Caco-2 (cell line): ENCODE measurements around the gene AHSA1. TPM values are rescaled to one million over a fixed set of nuclear protein-coding genes. Genes with fewer than 3 reads are reported as not detected.

Experiments
- BruUV-seq: library from RNA; stranded (reverse); fragments of 400-500 nt; replicated peaks from 2 replicates; lab custom pipeline; 2021; lab: Mats Ljungman, UMichigan
- CTCF ChIA-PET: fragments of 300-600 bp; sonication (Branson Sonifier 250); formaldehyde crosslinking; loops from one replicate; lab custom pipeline; 2022; ENCODE audit warnings: antibody characterized with exemption; lab: Charles Lee
- POLR2A ChIA-PET: fragments of 300-600 bp; sonication (Branson Sonifier 250); formaldehyde crosslinking; loops from one replicate; lab custom pipeline; 2022; ENCODE audit warnings: antibody characterized with exemption; lab: Charles Lee
- DNase-seq, 2 experiments: peaks; one replicate each; pipeline versions ENCODE4 v3.0.0 to v3.0.0-alpha.2; 2020 to 2022
- H3K27me3 ChIP-seq: replicated peaks from 2 replicates; pipeline ENCODE4 v1.6.0; 2011; ENCODE audit warnings: low read length; ENCODE audit not compliant: control insufficient read depth, insufficient read depth
- H3K36me3 ChIP-seq: 2 replicates; pipeline ENCODE4 v1.5.1; 2011; ENCODE audit warnings: low read length; ENCODE audit not compliant: control insufficient read depth, insufficient read depth
- H3K4me1 ChIP-seq: fragments of 250-450 bp; sonication (Bioruptor Pico); 2 replicates; pipeline ENCODE4 v1.5.1; 2020; ENCODE audit warnings: mild to moderate bottlenecking
- H3K4me3 ChIP-seq: 2 replicates; pipeline ENCODE4 v1.5.1; 2011; ENCODE audit warnings: low read depth, mild to moderate bottlenecking, control low read depth, low read length
- H3K9me3 ChIP-seq: fragments of 250-450 bp; sonication (Bioruptor Pico); 2 replicates; pipeline ENCODE4 v1.5.1; 2020; ENCODE audit warnings: mild to moderate bottlenecking, moderate library complexity
- H3K27ac Mint-ChIP-seq: one replicate; pipeline ENCODE4 v1.8.0; 2022; ENCODE audit warnings: mixed read lengths; ENCODE audit not compliant: unreplicated experiment
- H3K27me3 Mint-ChIP-seq: one replicate; pipeline ENCODE4 v1.8.0; 2022; ENCODE audit warnings: mixed read lengths; ENCODE audit not compliant: insufficient read depth, unreplicated experiment
- H3K36me3 Mint-ChIP-seq: one replicate; pipeline ENCODE4 v1.8.0; 2022; ENCODE audit warnings: mild to moderate bottlenecking, mixed read lengths; ENCODE audit not compliant: insufficient read depth, unreplicated experiment
- H3K4me1 Mint-ChIP-seq: one replicate; pipeline ENCODE4 v1.8.0; 2022; ENCODE audit warnings: low read depth, mixed read lengths; ENCODE audit not compliant: unreplicated experiment
- H3K4me3 Mint-ChIP-seq: one replicate; pipeline ENCODE4 v1.8.0; 2022; ENCODE audit warnings: mild to moderate bottlenecking, moderate library complexity, mixed read lengths; ENCODE audit not compliant: unreplicated experiment
- H3K9me3 Mint-ChIP-seq: one replicate; pipeline ENCODE4 v1.8.0; 2022; ENCODE audit warnings: mixed read lengths; ENCODE audit not compliant: unreplicated experiment
- CTCF ChIP-seq, 2 experiments: fragments of 200-600 bp in 1 of 2; IDR thresholded peaks; 1 replicate in 1 of 2; 2 replicates in 1 of 2; pipeline versions ENCODE4 v1.5.1 to v1.8.0; 2011 to 2022; ENCODE audit warnings: antibody characterized with exemption in 1 of 2, control low read depth in 1 of 2, inconsistent platforms in 1 of 2, low read depth in 1 of 2, low read length in 1 of 2, mild to moderate bottlenecking in 1 of 2, moderate library complexity in 1 of 2; ENCODE audit not compliant: insufficient read depth in 1 of 2, severe bottlenecking in 1 of 2, unreplicated experiment in 1 of 2
- intact Hi-C: fragments of 100-400 bp; cut with micrococcal nuclease; formaldehyde crosslinking; loops from one replicate; pipeline ENCODE4 v1.10.0; 2022; ENCODE audit not compliant: unreplicated experiment
- total RNA-seq: library from RNA; stranded (reverse); gene quantifications from 2 replicates; pipeline ENCODE4 v1.2.3, GENCODE V29; 2022

The AHSA1 gene
- total RNA-seq, 1 experiment from 2014 or later, result 161 TPM

- Histone ChIP-seq H3K27me3 (no peaks in the 10 kb centered on the region), H3K4me3 (no peak overlapping the region), H3K9me3 (no peaks in the 10 kb centered on the region), H3K4me1 (no peaks in the 10 kb centered on the region), H3K36me3 (no peaks in the 10 kb centered on the region)
- no TSS peak for BruUV-seq
- intact Hi-C loops, result no loop called here
- H3K4me1 Mint-ChIP-seq, result no peaks in the 10 kb centered on the region
- TF ChIP-seq CTCF (IDR thresholded peaks at IDR 0.05; ENCODE audit: insufficient read depth in 1 of 2, low read depth in 1 of 2, low read length in 1 of 2, severe bottlenecking in 1 of 2, unreplicated experiment in 1 of 2), result no peak
- H3K27ac Mint-ChIP-seq, result no peak overlapping the region
- DNase-seq, result no peak
- H3K4me3 Mint-ChIP-seq, result no peak overlapping the region
- CTCF ChIA-PET, result no interaction called here
- H3K27me3 Mint-ChIP-seq, result no peaks in the 10 kb centered on the region
- H3K9me3 Mint-ChIP-seq, result peaks cover 24% of the 10 kb centered on the region
- peaks cover 4% of the 10 kb centered on the region for H3K36me3 Mint-ChIP-seq
- POLR2A ChIA-PET, result no interaction called here
Measured at GRCh38 chr14:77416836-77417235, 41.1 kb upstream of the AHSA1 start.

- Mint-ChIP-seq H3K4me3 (no peak overlapping the region), H3K36me3 (peaks cover 4% of the 10 kb centered on the region), H3K27me3 (no peaks in the 10 kb centered on the region), H3K27ac (no peak overlapping the region), H3K4me1 (no peaks in the 10 kb centered on the region), H3K9me3 (peaks cover 24% of the 10 kb centered on the region)
- no peak for TF ChIP-seq CTCF (IDR thresholded peaks at IDR 0.05; ENCODE audit: insufficient read depth in 1 of 2, low read depth in 1 of 2, low read length in 1 of 2, severe bottlenecking in 1 of 2, unreplicated experiment in 1 of 2)
- no peak for DNase-seq
- ChIA-PET POLR2A (no interaction called here), CTCF (no interaction called here)
- H3K27me3 ChIP-seq, result no peaks in the 10 kb centered on the region
- no peak overlapping the region for H3K4me3 ChIP-seq
- no TSS peak for BruUV-seq
- intact Hi-C loops, result no loop called here
- H3K9me3 ChIP-seq, result no peaks in the 10 kb centered on the region
- H3K4me1 ChIP-seq, result no peaks in the 10 kb centered on the region
- H3K36me3 ChIP-seq, result no peaks in the 10 kb centered on the region
Measured at GRCh38 chr14:77421201-77421600, 36.7 kb upstream of the AHSA1 start.

- H3K4me3 ChIP-seq, result no peak within 1 kb of the TSS
- Mint-ChIP-seq H3K27me3 (no peaks in the 10 kb centered on the region), H3K9me3 (peaks cover 12% of the 10 kb centered on the region), H3K27ac (no peak within 1 kb of the TSS), H3K4me3 (no peak within 1 kb of the TSS), H3K4me1 (no peaks in the 10 kb centered on the region), H3K36me3 (peaks cover 20% of the 10 kb centered on the region)
- no peak for TF ChIP-seq CTCF (IDR thresholded peaks at IDR 0.05; ENCODE audit: insufficient read depth in 1 of 2, low read depth in 1 of 2, low read length in 1 of 2, severe bottlenecking in 1 of 2, unreplicated experiment in 1 of 2)
- H3K36me3 ChIP-seq, result no peaks in the 10 kb centered on the region
- no peaks in the 10 kb centered on the region for H3K9me3 ChIP-seq
- no peaks in the 10 kb centered on the region for H3K4me1 ChIP-seq
- ChIA-PET POLR2A (no interaction called here), CTCF (no interaction called here)
- intact Hi-C loops, result no loop called here
- no peaks in the 10 kb centered on the region for H3K27me3 ChIP-seq
- no TSS peak for BruUV-seq
- no peak for DNase-seq
Measured at GRCh38 chr14:77423423-77423822, 34.5 kb upstream of the AHSA1 start, which contains the start of gene NOXRED1. NOXRED1 (minus strand) TSS chr14:77423523; CDS start chr14:77422889, 634 bp downstream.
